Prostate gland (tissue), 2 donors: ENCODE data around the gene EIF3J. TPM values are rescaled to one million over a fixed set of nuclear protein-coding genes. Genes with fewer than 3 reads are reported as not detected.
"Not testable (repeated sequence)": the region's sequence is repeated elsewhere in the genome, so short reads cannot be mapped to it uniquely, and the experiment has no call there.

Experiments
- DNase-seq: peaks from one replicate; pipeline ENCODE4 v3.0.0-alpha.2; 2019; ENCODE audit warnings: low spot score
- H3K27ac ChIP-seq, 2 donors: fragments of 200-600 bp; sonication (generic); 2 replicates each; pipeline ENCODE4 v1.5.1; 2017 to 2019
- H3K27me3 ChIP-seq: fragments of 200-600 bp; sonication (generic); replicated peaks from 2 replicates; pipeline ENCODE4 v1.5.1; 2019; ENCODE audit not compliant: insufficient read depth
- H3K36me3 ChIP-seq, 2 donors: fragments of 200-600 bp; sonication (generic); 1 replicate in 1 of 2; 2 replicates in 1 of 2; pipeline versions ENCODE4 v1.5.1 to v1.8.1; 2017 to 2019
- H3K4me1 ChIP-seq: fragments of 200-600 bp; sonication (generic); replicated peaks from 2 replicates; pipeline ENCODE4 v1.5.1; 2019
- H3K4me3 ChIP-seq, 2 donors: fragments of 200-600 bp; sonication (generic); 2 replicates each; pipeline ENCODE4 v1.5.1; 2017 to 2019
- H3K9me3 ChIP-seq: fragments of 200-600 bp; sonication (generic); 2 replicates; pipeline ENCODE4 v1.5.1; 2017
- POLR2A ChIP-seq: fragments of 450-650 bp; IDR thresholded peaks from one replicate; pipeline ENCODE4 v1.6.1; 2016; ENCODE audit warnings: antibody characterized with exemption, mild to moderate bottlenecking
- POLR2AphosphoS5 ChIP-seq: sonication (generic); formaldehyde crosslinking; IDR thresholded peaks from one replicate; pipeline ENCODE4 v1.6.1; 2017; ENCODE audit warnings: antibody characterized with exemption
- WGBS: methylation state at CpG from one replicate; pipeline ENCODE4 v1.1.5; 2018; 5-methylcytosine and 5-hydroxymethylcytosine counted together
- intact Hi-C: fragments of 100-400 bp; cut with DNase I; formaldehyde crosslinking; loops from one replicate; pipeline ENCODE4 v1.14.2; 2022
- total RNA-seq, 2 donors: library from RNA; depleted of rRNA; stranded (reverse); fragments of >200 nt; gene quantifications; one replicate each; pipeline ENCODE4 v1.1.0, GENCODE V29; 2016
- TF ChIP-seq, protein P1 (sequence below), 4 experiments: fragments of 200-600 bp in 2 of 4; fragments of 450-650 bp in 2 of 4; sonication (generic) in 2 of 4; IDR thresholded peaks; 1 replicate in 3 of 4; 2 replicates in 1 of 4; pipeline ENCODE4 v1.5.1; 2016 to 2019; ENCODE audit warnings: antibody characterized with exemption in 4 of 4, mild to moderate bottlenecking in 2 of 4, moderate library complexity in 2 of 4

Gene EIF3J
- total RNA-seq, 2 donors from 2014 or later = 33.1 to 51.7 TPM

DNA sequence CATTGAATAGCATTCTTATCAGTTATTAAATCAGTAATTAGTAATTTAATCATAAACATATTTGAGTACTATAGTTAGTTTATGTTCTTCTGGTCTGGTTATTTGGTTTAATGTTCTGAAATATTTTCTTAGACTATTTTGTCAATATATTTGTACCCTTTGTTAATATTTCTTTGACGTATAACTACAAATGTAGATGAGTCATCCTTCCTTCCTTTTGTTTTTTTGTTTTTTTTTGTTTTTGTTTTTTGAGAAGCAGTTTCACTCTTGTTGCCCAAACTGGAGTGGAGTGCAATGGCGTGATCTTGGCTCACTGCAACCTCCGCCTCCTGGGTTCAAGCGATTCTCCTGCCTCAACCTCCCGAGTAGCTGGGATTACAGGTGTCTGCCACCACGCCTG, 17.4 kb upstream of the EIF3J start:
- Histone ChIP-seq H3K4me1 (no peaks in the 10 kb centered on the region), H3K27ac (no peak overlapping the region), H3K4me3 (no peak overlapping the region), H3K27me3 (no peaks in the 10 kb centered on the region), H3K36me3 (no peaks in the 10 kb centered on the region), H3K9me3 (no peaks in the 10 kb centered on the region)
- WGBS = 93% methylated on average over 6 of the region's 6 CpGs
- intact Hi-C loops = no loop called here
- TF ChIP-seq POLR2AphosphoS5 (no peak), POLR2A (no peak)
- TF ChIP-seq, protein P1, sequence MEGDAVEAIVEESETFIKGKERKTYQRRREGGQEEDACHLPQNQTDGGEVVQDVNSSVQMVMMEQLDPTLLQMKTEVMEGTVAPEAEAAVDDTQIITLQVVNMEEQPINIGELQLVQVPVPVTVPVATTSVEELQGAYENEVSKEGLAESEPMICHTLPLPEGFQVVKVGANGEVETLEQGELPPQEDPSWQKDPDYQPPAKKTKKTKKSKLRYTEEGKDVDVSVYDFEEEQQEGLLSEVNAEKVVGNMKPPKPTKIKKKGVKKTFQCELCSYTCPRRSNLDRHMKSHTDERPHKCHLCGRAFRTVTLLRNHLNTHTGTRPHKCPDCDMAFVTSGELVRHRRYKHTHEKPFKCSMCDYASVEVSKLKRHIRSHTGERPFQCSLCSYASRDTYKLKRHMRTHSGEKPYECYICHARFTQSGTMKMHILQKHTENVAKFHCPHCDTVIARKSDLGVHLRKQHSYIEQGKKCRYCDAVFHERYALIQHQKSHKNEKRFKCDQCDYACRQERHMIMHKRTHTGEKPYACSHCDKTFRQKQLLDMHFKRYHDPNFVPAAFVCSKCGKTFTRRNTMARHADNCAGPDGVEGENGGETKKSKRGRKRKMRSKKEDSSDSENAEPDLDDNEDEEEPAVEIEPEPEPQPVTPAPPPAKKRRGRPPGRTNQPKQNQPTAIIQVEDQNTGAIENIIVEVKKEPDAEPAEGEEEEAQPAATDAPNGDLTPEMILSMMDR (IDR thresholded peaks at IDR 0.05) = no peak
- no peak for DNase-seq

DNA sequence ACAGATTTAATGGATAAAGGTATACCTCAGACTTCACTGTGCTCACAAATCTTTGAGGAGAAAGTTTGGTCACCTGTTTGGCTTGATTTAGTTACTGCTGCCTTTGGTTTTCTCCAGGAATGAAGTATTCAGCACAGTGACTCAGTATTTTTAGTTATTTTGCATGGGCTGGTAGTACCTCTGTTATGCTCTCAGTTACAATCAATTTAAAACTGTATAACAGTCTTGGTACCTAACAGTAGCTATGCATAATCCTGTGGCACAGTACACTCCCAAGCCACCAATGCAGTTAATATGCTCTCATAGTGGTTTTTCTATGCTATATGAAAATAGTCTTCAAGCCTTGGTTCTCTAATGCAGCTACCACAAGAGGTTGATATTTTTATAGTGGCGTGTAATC, 11.9 kb upstream of the EIF3J start:
- DNase-seq = no peak
- no peaks in the 10 kb centered on the region for H3K4me1 ChIP-seq
- TF ChIP-seq, protein P1 (IDR thresholded peaks at IDR 0.05) = no peak
- TF ChIP-seq POLR2A = no peak
- TF ChIP-seq POLR2AphosphoS5 = no peak
- intact Hi-C loops = no loop called here
- no peaks in the 10 kb centered on the region for H3K27me3 ChIP-seq
- H3K27ac ChIP-seq = no peak overlapping the region
- WGBS = 95% methylated on average over 1 of the region's 1 CpG
- no peaks in the 10 kb centered on the region for H3K36me3 ChIP-seq
- no peak overlapping the region for H3K4me3 ChIP-seq
- no peaks in the 10 kb centered on the region for H3K9me3 ChIP-seq

DNA sequence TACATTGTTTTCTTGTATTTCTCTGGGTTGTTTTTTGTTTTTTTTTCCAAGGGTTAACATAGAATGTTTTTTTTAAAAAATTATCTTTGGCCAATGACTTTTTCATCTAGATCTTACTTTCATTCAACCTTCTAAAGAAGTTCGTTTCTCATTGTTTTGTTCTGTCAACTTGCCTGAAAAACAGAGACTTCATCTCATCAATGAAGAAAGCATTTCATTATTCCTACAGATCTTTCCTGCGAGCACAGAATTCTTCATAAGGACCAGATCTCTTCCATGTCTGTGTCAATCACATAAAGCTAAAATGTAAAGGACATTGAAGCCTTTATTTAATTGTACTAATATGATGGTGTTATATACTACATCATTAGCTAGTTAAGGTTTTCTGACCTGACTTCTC, 9.7 kb upstream of the EIF3J start:
- no peak for TF ChIP-seq POLR2A
- TF ChIP-seq POLR2AphosphoS5 = no peak
- TF ChIP-seq, protein P1 (IDR thresholded peaks at IDR 0.05) = no peak
- 67% methylated on average over 2 of the region's 2 CpGs for WGBS
- H3K4me3 ChIP-seq = no peak overlapping the region

DNA sequence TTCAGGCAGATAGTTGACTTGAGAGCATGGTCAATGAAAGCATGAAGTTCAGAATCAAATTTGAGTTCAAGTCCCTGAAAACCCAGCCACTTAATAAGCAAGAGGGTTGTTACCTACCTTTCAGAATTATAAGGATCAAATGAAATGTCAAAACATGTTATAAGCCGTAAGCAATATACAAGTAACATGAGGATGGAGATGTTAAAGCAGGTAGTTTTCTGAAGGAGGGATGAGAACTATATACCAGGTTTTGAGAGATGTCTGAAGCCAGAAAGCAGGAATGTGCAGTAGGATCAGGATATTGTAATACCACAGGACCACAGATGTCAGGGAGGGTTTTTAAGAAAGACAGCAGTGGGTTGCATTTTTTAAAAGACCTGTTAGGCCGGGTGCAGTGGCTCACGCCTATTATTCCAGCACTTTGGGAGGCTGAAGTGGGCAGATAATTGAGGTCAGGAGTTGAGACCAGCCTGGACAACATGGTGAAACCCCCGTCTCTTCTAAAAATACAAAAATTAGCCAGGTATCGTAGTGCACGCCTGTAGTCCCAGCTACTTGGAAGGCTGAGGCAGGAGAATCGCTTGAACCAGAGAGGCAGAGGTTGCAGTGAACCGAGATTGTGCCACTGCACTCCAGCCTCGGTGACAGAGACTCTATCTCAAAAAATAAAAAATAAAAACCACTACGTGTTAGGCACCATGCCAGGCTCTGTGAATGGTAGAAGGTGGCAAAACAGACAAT, 6.9 kb upstream of the EIF3J start:
- Histone ChIP-seq H3K4me1 (no peaks in the 10 kb centered on the region), H3K27ac (no peak overlapping the region), H3K36me3 (no peaks in the 10 kb centered on the region), H3K27me3 (no peaks in the 10 kb centered on the region), H3K4me3 (no peak overlapping the region), H3K9me3 (no peaks in the 10 kb centered on the region)
- no peak for TF ChIP-seq POLR2AphosphoS5
- TF ChIP-seq, protein P1 (IDR thresholded peaks at IDR 0.05) = no peak
- TF ChIP-seq POLR2A = no peak
- WGBS = 77% methylated on average over 10 of the region's 10 CpGs
- intact Hi-C loops = no loop called here
- DNase-seq = no peak

More for the DNA sequence above, 9.7 kb upstream of the EIF3J start:
- H3K27me3 ChIP-seq = no peaks in the 10 kb centered on the region
- H3K27ac ChIP-seq = no peak overlapping the region
- H3K9me3 ChIP-seq = no peaks in the 10 kb centered on the region
- intact Hi-C loops = no loop called here
- H3K36me3 ChIP-seq = no peaks in the 10 kb centered on the region
- H3K4me1 ChIP-seq = no peaks in the 10 kb centered on the region
- no peak for DNase-seq

DNA sequence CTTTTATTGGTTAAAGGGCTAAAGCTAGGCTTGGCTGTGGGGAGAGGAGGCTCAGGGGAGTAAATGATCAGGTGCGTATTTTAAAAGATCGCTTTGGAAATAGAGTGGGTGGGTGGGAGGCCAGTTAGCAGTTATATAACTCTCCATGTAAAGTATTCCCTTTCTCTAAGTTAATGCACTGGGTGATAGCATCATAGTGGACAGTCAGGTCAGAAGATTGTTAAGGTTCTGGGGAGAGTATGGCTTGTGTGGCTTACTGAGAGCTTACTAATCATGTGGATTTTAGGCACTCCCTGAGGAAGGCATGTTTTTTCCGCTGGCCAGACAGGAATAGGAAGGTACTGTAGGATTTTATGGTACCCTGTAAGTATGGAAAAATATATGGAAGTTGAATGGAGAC, 6.3 kb upstream of the EIF3J start:
- H3K27ac ChIP-seq = no peak overlapping the region
- TF ChIP-seq, protein P1 (IDR thresholded peaks at IDR 0.05) = no peak
- TF ChIP-seq POLR2A (no peak), POLR2AphosphoS5 (no peak)
- H3K4me1 ChIP-seq = no peaks in the 10 kb centered on the region
- H3K36me3 ChIP-seq = no peaks in the 10 kb centered on the region
- no peak for DNase-seq
- no peaks in the 10 kb centered on the region for H3K27me3 ChIP-seq
- no peak overlapping the region for H3K4me3 ChIP-seq
- H3K9me3 ChIP-seq = no peaks in the 10 kb centered on the region
- intact Hi-C loops = no loop called here
- 95% methylated on average over 3 of the region's 3 CpGs for WGBS

DNA sequence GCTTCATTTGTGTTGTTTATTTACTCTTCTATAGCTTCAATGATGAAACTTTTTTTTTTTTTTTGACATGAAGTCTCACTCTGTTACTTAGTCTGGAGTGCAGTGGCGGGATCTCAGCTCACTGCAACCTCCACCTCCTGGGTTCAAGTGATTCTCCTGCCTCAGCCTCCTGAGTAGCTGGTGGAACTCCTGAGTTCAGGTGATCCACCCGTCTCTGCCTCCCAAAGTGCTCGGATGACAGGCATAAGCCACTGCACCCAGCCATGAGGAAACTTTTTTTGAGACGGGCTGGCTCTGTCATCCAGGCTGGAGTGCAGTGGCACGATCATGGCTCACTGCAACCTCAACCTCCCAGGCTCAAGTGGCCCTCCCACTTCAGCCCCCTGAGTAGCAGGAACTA, 4.7 kb upstream of the EIF3J start:
- H3K27ac ChIP-seq, H3K27me3 ChIP-seq, H3K4me3 ChIP-seq, H3K36me3 ChIP-seq, DNase-seq, H3K9me3 ChIP-seq, H3K4me1 ChIP-seq, intact Hi-C loops: not testable (repeated sequence)
- whole genome bisulfite sequencing = 92% methylated on average over 5 of the region's 5 CpGs
